Daoy (cell line): ENCODE data around the gene GALR2. TPM values are rescaled to one million over a fixed set of nuclear protein-coding genes. Genes with fewer than 3 reads are reported as not detected.

ENCODE experiments used
- DNase-seq: peaks from one replicate; pipeline ENCODE4 v3.0.0-alpha.2; 2015; ENCODE audit warnings: low read depth
- total RNA-seq: library from RNA; depleted of rRNA; stranded (reverse); fragments of >200 nt; shearing (Covaris generic); gene quantifications from 2 replicates; pipeline ENCODE4 v1.2.3, GENCODE V29; 2014; rRNA removed

Gene GALR2
- total RNA-seq, 1 experiment from 2014 or later, result not detected

DNA sequence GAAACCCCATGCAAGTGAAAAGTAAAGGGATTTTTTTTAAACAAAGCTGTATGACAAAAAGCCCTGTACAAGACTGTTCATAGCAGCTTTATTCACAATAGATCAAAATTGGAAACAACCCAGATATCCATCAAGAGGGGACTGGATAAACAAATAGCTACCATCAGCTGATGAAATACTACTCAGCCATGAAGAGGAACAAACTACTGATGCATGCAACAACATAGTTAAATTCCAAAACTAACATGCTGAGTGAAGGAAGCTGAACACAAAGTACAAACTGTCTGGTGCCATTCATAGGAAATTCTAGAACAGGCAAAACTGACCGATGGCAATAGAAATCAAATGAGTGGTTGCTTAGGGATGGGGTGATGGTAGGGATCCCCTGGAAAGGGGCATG is 51.3 kb downstream of the GALR2 start:
- DNase-seq, result no peak

Other genes with a start within 250 kb of the GALR2 start
- 0.06 and 0.86 TPM in 2 replicates for gene UNC13D, start 230.4 kb upstream of the GALR2 start, total RNA-seq
- gene WBP2, start 219.4 kb upstream of the GALR2 start, total RNA-seq, result 17.8 and 21.8 TPM in 2 replicates
- 14.4 and 15.2 TPM in 2 replicates for gene TRIM47, start 196.2 kb upstream of the GALR2 start, total RNA-seq
- gene TRIM65, start 177.8 kb upstream of the GALR2 start, total RNA-seq, result 15.6 and 24.1 TPM in 2 replicates
- gene MRPL38, start 169.9 kb upstream of the GALR2 start, total RNA-seq, result 27.7 and 34.8 TPM in 2 replicates
- 6.3 and 8.0 TPM in 2 replicates for gene FBF1, start 133.7 kb upstream of the GALR2 start, total RNA-seq
- 28.5 and 35.0 TPM in 2 replicates for gene ACOX1, start 95.6 kb upstream of the GALR2 start, total RNA-seq
- 11.1 and 15.0 TPM in 2 replicates for gene TEN1, start 95.5 kb upstream of the GALR2 start, total RNA-seq
- gene CDK3, start 73.9 kb upstream of the GALR2 start, total RNA-seq, result 1.3 and 1.5 TPM in 2 replicates
- gene EVPL, start 47.5 kb upstream of the GALR2 start, total RNA-seq, result 0.06 and 0.12 TPM in 2 replicates
- 19.1 and 25.4 TPM in 2 replicates for gene SRP68, start 2.3 kb upstream of the GALR2 start, total RNA-seq
- not detected in 2 replicates for gene ZACN, start 4.4 kb downstream of the GALR2 start, total RNA-seq
- 45.4 and 48.9 TPM in 2 replicates for gene EXOC7, start 29.0 kb downstream of the GALR2 start, total RNA-seq
- gene FOXJ1, start 66.5 kb downstream of the GALR2 start, total RNA-seq, result not detected in 2 replicates
- 4.8 and 7.3 TPM in 2 replicates for gene RNF157, start 165.7 kb downstream of the GALR2 start, total RNA-seq
- 11.5 and 15.9 TPM in 2 replicates for gene UBALD2, start 190.6 kb downstream of the GALR2 start, total RNA-seq
- 0.45 and 1.5 TPM in 2 replicates for gene QRICH2, start 233.5 kb downstream of the GALR2 start, total RNA-seq